ENCODE measurements around the gene C2orf76.

The C2orf76 gene

GRCh38 chr2:119338272-119338671 lies 28.4 kb downstream of the C2orf76 start:
- DNase-seq (ENCODE audit: low read depth in 2 of 2), result no peak

- DNase-seq (ENCODE audit: low read depth in 2 of 2), result no peak
These were observed 28.9 kb downstream of the C2orf76 start for GRCh38 chr2:119337749-119338148.

- no peak for DNase-seq (ENCODE audit: low read depth in 2 of 2)
These were observed 32.8 kb downstream of the C2orf76 start for GRCh38 chr2:119333833-119334232.

DNA sequence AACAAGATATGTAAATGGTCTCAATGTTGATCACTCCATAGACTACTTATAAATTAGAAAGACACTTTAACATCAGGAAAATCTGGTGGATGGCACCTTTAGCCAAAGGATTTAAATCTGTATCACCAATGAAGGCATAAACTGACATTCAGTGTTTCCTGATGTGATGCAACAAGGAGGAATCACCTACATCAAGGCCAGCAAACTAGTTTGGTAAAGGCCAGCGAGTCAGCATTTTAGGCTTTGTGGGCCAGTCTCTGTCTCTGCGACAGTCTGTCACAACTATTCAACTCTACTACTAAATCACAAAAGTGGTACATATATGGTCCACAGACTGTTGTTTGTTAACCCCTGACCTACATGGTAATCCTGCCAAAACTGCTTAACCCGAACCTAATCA lies 33.3 kb downstream of the C2orf76 start:
- no peak for DNase-seq (ENCODE audit: low read depth in 2 of 2)

- DNase-seq (ENCODE audit: low read depth in 2 of 2), result no peak
These were observed 33.7 kb downstream of the C2orf76 start for GRCh38 chr2:119332953-119333352.

GRCh38 chr2:119327431-119327830 lies 39.2 kb downstream of the C2orf76 start:
- DNase-seq (ENCODE audit: low read depth in 2 of 2), result no peak

GRCh38 chr2:119326938-119327337 lies 39.7 kb downstream of the C2orf76 start:
- DNase-seq (ENCODE audit: low read depth in 2 of 2), result no peak

DNA sequence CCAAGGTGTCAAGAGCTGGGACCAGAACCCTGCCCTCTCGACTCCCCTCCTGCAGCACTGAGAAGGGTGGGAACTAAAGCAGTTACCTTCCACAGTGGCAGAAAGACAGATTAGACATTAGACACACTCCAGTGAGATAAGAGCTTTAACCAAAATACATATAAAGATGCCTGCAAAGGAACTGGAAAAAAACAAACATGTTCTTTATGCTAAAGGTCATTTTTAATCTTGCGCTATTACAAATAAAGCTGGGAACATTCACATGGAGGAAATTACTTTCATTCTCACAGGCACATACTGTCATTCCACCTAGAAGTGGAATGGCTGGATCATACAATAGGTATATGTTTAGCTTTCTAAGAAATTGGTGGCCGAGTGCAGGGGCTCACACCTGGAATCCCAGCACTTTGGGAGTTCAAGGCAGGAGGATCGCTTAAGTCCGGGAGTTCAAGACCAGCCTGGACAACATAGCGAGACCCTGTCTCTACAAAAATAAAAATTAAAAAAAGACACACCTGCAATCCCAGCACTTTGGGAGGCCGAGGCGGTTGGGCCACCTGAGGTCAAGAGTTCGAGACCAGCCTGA lies 41.9 kb downstream of the C2orf76 start:
- no peak for DNase-seq (ENCODE audit: low read depth in 2 of 2)

GRCh38 chr2:119323459-119323858 lies 43.2 kb downstream of the C2orf76 start:
- DNase-seq (ENCODE audit: low read depth in 2 of 2), result no peak

- DNase-seq (ENCODE audit: low read depth in 2 of 2), result no peak
These were observed 47.0 kb downstream of the C2orf76 start for GRCh38 chr2:119319593-119319992.

GRCh38 chr2:119317554-119317953 lies 49.1 kb downstream of the C2orf76 start:
- DNase-seq (ENCODE audit: low read depth in 2 of 2), result no peak

- DNase-seq (ENCODE audit: low read depth in 2 of 2), result no peak
These were observed 50.6 kb downstream of the C2orf76 start for GRCh38 chr2:119316066-119316465.

DNA sequence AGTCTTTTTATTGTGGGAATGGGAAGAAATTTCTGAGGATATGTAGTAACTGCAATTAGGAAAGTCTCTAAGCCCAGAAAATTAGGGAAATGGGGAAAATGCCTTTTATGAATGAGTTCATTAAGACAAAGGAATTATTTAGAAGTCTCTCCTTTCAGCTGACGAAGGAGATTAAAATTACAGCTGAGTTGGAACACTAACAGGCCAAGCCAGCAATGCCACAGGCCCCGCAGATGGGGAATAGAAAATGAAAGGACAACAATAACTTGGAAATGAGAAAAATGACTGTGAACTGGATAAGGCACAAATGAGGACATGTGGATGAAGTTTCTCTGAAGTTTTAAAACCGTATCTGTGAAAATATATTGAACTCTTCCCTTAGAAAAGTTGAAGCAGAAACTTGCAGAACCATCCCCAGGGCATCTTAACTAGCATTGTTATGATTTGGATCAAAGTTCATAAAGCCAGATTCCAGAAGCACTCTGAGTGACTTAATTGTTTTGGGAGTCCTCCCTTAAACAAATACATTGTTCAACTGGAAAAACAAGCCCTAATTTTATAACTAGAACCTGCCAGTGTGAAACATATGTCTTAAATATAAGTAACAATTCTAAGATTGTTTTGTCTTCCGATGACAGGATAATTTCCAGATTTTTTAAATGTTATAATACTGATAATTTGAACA lies 51.3 kb downstream of the C2orf76 start:
- no peak for DNase-seq (ENCODE audit: low read depth in 2 of 2)

DNA sequence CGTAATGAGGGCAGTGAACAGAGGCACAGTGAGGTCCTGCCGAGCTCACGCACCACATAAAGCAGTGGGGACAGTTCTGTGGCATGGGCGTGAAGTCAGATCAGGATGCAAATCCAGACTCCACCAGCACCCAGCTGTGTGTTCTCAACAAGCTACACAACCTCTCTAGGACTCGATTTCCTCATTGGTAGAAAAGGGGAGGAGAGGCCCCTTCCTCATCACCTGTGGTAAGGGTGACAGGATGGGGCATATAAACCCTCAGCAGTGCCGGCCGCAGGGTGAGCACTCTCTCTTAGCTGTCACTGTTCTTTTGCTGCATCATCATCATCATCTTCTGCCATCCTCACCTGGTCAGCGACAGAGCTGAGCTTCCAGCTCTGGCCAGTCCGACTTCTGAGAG lies 54.8 kb downstream of the C2orf76 start:
- no peak for DNase-seq (ENCODE audit: low read depth in 2 of 2)

- DNase-seq (ENCODE audit: low read depth in 2 of 2), result no peak
These were observed 55.3 kb downstream of the C2orf76 start for GRCh38 chr2:119311371-119311770.

DNA sequence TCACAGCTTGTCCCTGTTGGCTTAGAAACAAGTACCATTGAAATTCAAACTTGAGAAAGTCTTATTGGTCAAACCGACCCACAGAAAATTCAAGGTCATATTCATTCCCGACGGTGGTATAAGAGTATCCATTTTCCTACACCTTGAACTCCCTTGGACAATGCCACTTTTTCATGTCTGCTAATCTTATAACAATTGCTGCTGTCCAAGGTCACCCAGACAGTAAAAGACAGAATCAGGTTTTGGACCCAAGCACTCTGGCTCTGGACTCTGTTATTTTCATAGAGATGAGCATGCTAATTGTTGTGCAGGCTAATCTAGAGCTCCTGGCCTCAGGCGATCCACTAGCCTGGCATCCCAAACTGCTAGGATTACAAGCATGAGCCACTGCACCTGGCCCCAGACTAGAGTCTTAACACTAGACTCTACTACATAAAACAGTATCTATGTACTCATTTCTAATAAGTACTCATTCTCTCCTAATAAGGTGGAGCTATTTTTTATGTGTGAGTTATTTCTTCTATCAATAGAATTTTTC lies 57.8 kb downstream of the C2orf76 start:
- DNase-seq (ENCODE audit: low read depth in 2 of 2), result no peak

GRCh38 chr2:119307419-119308140 lies 59.1 kb downstream of the C2orf76 start:
- no peak for DNase-seq (ENCODE audit: low read depth in 2 of 2)

- DNase-seq (ENCODE audit: low read depth in 2 of 2), result no peak
These were observed 60.4 kb downstream of the C2orf76 start for GRCh38 chr2:119306196-119306590.

- no peak for DNase-seq (ENCODE audit: low read depth in 2 of 2)
These were observed 61.0 kb downstream of the C2orf76 start for GRCh38 chr2:119305497-119306195.

- no peak for DNase-seq (ENCODE audit: low read depth in 2 of 2)
These were observed 61.8 kb downstream of the C2orf76 start for GRCh38 chr2:119304847-119305246.

- DNase-seq (ENCODE audit: low read depth in 2 of 2), result no peak
These were observed 65.2 kb downstream of the C2orf76 start for GRCh38 chr2:119301413-119301812.

DNA sequence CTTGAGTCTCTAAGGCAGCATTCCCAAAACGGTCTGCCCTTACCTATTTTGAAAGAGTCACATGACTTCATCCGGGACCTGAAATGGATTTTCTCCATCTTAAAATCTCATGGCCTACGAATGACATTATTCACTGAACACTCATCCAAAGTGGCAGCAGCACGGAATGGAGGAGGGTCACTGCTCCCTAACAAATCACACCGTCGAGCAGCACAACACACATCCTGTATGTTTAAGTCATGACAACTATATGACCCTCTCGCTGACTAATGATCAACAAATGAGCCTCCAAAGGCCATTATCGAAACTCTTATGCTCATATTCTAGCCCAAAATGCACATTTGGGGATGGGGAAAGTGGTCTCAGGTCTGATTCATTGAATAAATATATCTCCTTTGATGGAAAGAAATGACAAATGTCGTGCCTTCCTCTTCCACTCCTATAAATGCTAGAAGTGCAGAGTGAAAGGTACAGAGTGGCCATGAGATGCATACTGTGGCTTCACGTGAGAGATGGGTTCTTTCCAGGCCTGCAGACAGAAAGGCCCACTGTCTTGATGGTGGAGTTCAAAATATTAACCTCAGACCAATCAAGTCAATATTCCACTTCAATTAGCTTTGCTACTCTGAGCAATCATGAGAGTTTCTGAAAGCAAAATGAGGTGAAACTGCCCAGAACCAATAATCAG lies 70.8 kb downstream of the C2orf76 start:
- no peak for DNase-seq (ENCODE audit: low read depth in 2 of 2)
